Measurements from ENCODE around the gene PFDN2. TPM values are rescaled to one million over a fixed set of nuclear protein-coding genes. Genes with fewer than 3 reads are reported as not detected.

Gene PFDN2
- total and polyA plus RNA-seq, 12 donors = 33.6 to 452 (median 57.1) TPM

- DNase-seq = peak in 1 of 7 donors; percentile 49
- Histone ChIP-seq H3K4me3 (no peak overlapping the region), H3K4me1 (replicated peaks in 1 of 2) (peaks cover 6 to 7% of the 10 kb centered on the region in 2 donors), H3K36me3 (replicated peaks in 1 of 2) (peaks cover 0 to 11% of the 10 kb centered on the region in 2 donors), H3K9me3 (replicated peaks in 1 of 3) (no peaks in the 10 kb centered on the region), H3K27ac (no peak overlapping the region), H3K27me3 (no peaks in the 10 kb centered on the region)
- 43 to 65% (median 52%) methylated on average over 1 of the region's 1 CpG for WGBS, 4 donors
- intact Hi-C loops (cut with DNase I) = loop anchor here (5.0 kb wide), 1 partner anchor 104 kb away; no protein-coding TSS in a partner anchor
- no peak for TF ChIP-seq CTCF (IDR thresholded peaks at IDR 0.05)
- TF ChIP-seq POLR2A (IDR thresholded peaks at IDR 0.05) = no peak
Measured at GRCh38 chr1:161096530-161096929, 21.3 kb downstream of the PFDN2 start.

DNA sequence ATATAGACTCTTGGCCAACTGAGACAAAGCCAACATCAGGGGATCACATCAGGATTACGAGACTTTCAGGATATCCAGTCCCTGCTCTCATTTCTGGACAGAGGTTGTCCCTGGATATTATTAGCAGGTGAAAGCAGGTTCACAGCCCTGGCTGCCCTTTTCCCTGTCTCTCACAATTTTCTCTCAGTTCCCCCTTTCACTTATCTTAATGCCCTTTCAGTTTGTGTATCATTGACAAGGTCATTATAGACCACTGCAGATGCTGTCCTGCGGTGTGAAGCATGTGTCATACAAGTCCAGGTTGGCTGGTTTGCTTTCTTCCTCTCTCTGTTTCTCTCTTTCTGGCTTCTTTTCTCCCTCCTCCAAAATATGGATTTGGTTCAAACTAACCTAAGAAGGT is 21.8 kb downstream of the PFDN2 start:
- intact Hi-C loops (cut with DNase I) = loop anchor here (5.0 kb wide), 1 partner anchor 104 kb away; no protein-coding TSS in a partner anchor
- no peak overlapping the region for H3K4me3 ChIP-seq
- DNase-seq = no peak
- no peaks in the 10 kb centered on the region for H3K9me3 ChIP-seq (replicated peaks in 1 of 3)
- WGBS, 4 donors = 74 to 81% (median 76%) methylated on average over 2 of the region's 2 CpGs
- no peak overlapping the region for H3K27ac ChIP-seq
- no peaks in the 10 kb centered on the region for H3K27me3 ChIP-seq
- H3K36me3 ChIP-seq (replicated peaks in 1 of 2) = peaks cover 0 to 7% of the 10 kb centered on the region in 2 donors
- H3K4me1 ChIP-seq (replicated peaks in 1 of 2) = peaks cover 6 to 7% of the 10 kb centered on the region in 2 donors
- TF ChIP-seq CTCF (IDR thresholded peaks at IDR 0.05) = no peak
- TF ChIP-seq POLR2A (IDR thresholded peaks at IDR 0.05) = no peak

GRCh38 chr1:161095230-161095629 is 22.6 kb downstream of the PFDN2 start:
- Histone ChIP-seq H3K9me3 (replicated peaks in 1 of 3) (no peaks in the 10 kb centered on the region), H3K4me3 (no peak overlapping the region), H3K36me3 (replicated peaks in 1 of 2) (no peaks in the 10 kb centered on the region), H3K4me1 (replicated peaks in 1 of 2) (peaks cover 6 to 7% of the 10 kb centered on the region in 2 donors), H3K27me3 (no peaks in the 10 kb centered on the region), H3K27ac (no peak overlapping the region)
- intact Hi-C loops (cut with DNase I) = loop anchor here (5.0 kb wide), 1 partner anchor 103 kb away; no protein-coding TSS in a partner anchor
- no peak for DNase-seq
- 86 to 93% (median 88%) methylated on average over 6 of the region's 6 CpGs for WGBS, 4 donors
- TF ChIP-seq CTCF (IDR thresholded peaks at IDR 0.05) = no peak
- TF ChIP-seq POLR2A (IDR thresholded peaks at IDR 0.05) = no peak

- TF ChIP-seq CTCF (IDR thresholded peaks at IDR 0.05) = no peak
- no peak for TF ChIP-seq POLR2A (IDR thresholded peaks at IDR 0.05)
- peaks cover 6 to 7% of the 10 kb centered on the region in 2 donors for H3K4me1 ChIP-seq (replicated peaks in 1 of 2)
- 92 to 97% (median 96%) methylated on average over 14 of the region's 14 CpGs for WGBS, 4 donors
- no peaks in the 10 kb centered on the region for H3K9me3 ChIP-seq (replicated peaks in 1 of 3)
- intact Hi-C loops (cut with DNase I) = loop anchor here in 1 of 2 donors (5.0 kb wide), 1 partner anchor 87 kb away; no protein-coding TSS in a partner anchor
- DNase-seq = no peak
- no peaks in the 10 kb centered on the region for H3K36me3 ChIP-seq (replicated peaks in 1 of 2)
- H3K4me3 ChIP-seq = no peak overlapping the region
- no peaks in the 10 kb centered on the region for H3K27me3 ChIP-seq
- H3K27ac ChIP-seq = no peak overlapping the region
Measured at GRCh38 chr1:161094481-161094880, 23.4 kb downstream of the PFDN2 start.

All from adrenal gland (tissue), 12 donors.